ENCODE results near the gene UBE2Q2. TPM values are rescaled to one million over a fixed set of nuclear protein-coding genes. Genes with fewer than 3 reads are reported as not detected.

Gene UBE2Q2
- total RNA-seq, 2 experiments from 2014 or later, result 29.3 to 33.5 TPM

DNA sequence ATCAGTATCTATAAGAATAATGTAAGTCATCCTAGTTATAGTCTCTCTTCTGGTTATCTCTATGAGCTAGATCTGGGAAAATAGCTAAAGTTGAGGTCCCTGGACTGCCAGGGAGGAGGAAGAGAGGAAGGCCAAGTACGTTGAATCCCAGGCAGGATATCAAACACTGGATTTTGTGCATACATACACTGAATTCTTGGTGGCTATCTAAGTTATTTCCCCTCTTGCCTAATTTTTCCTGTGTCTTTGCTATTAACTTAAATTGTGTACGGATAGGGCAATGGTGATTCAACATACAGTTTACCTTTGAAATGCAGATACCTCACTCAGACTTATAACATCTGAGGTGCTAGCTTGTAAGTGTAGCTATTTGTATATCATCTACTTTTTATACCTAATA lies 87.6 kb downstream of the UBE2Q2 start:
- H3K27ac Mint-ChIP-seq, result no peak overlapping the region
- Histone ChIP-seq H3K36me3 (ENCODE audit: insufficient read depth, low read length) (peaks cover 59% of the 10 kb centered on the region), H3K4me3 (ENCODE audit: low read length) (no peak overlapping the region), H3K9me3 (ENCODE audit: control insufficient read depth in 1 of 2, insufficient read depth in 1 of 2, low read length in 2 of 2) (no peaks in the 10 kb centered on the region), H3K27me3 (ENCODE audit: control insufficient read depth in 1 of 2, insufficient read depth in 2 of 2, low read length in 2 of 2) (no peaks in the 10 kb centered on the region), H3K4me1 (ENCODE audit: insufficient read depth, low read length) (no peaks in the 10 kb centered on the region), H3K27ac (ENCODE audit: low read depth in 1 of 2, low read length in 2 of 2) (no peak overlapping the region)
- ChIA-PET POLR2A (no interaction called here), CTCF (no interaction called here)
- TF ChIP-seq, protein P1, sequence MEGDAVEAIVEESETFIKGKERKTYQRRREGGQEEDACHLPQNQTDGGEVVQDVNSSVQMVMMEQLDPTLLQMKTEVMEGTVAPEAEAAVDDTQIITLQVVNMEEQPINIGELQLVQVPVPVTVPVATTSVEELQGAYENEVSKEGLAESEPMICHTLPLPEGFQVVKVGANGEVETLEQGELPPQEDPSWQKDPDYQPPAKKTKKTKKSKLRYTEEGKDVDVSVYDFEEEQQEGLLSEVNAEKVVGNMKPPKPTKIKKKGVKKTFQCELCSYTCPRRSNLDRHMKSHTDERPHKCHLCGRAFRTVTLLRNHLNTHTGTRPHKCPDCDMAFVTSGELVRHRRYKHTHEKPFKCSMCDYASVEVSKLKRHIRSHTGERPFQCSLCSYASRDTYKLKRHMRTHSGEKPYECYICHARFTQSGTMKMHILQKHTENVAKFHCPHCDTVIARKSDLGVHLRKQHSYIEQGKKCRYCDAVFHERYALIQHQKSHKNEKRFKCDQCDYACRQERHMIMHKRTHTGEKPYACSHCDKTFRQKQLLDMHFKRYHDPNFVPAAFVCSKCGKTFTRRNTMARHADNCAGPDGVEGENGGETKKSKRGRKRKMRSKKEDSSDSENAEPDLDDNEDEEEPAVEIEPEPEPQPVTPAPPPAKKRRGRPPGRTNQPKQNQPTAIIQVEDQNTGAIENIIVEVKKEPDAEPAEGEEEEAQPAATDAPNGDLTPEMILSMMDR (IDR thresholded peaks at IDR 0.05), result no peak
- H3K27me3 Mint-ChIP-seq, result no peaks in the 10 kb centered on the region
- no peak overlapping the region for H3K4me3 Mint-ChIP-seq
- no peaks in the 10 kb centered on the region for H3K9me3 Mint-ChIP-seq
- DNase-seq, result no peak
- intact Hi-C loops (cut with DNase I, micrococcal nuclease), result no loop called here
- no peak for ATAC-seq (ENCODE audit: poor library complexity)
- peaks cover 82% of the 10 kb centered on the region for H3K36me3 Mint-ChIP-seq (ENCODE audit: low read depth)
- peaks cover 37% of the 10 kb centered on the region for H3K4me1 Mint-ChIP-seq (ENCODE audit: low read depth)

DNA sequence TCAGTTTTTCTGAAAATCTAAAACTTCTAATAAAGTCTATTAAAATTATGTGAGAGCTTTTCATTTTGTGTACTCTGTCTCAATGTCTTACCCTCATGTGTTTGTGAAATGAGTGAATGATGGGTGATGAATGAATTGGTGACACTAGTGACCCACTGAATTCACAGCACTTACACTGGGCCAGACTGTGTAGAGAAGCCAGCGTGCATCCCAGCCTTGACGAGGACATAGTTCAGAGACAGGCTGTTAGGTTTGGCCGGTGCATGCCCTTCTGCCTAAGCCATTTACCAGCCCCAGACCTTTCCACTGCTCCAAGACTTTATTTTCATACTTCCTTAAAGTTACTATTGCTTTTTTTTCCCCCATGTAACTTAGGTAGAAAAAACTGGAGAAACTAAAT lies 99.2 kb downstream of the UBE2Q2 start:
- Mint-ChIP-seq H3K36me3 (ENCODE audit: low read depth) (peaks cover 12% of the 10 kb centered on the region), H3K4me3 (no peak overlapping the region), H3K4me1 (ENCODE audit: low read depth) (no peaks in the 10 kb centered on the region), H3K9me3 (peaks cover 9% of the 10 kb centered on the region), H3K27me3 (peaks cover 11% of the 10 kb centered on the region), H3K27ac (no peak overlapping the region)
- Histone ChIP-seq H3K27ac (ENCODE audit: low read depth in 1 of 2, low read length in 2 of 2) (no peak overlapping the region), H3K4me3 (ENCODE audit: low read length) (no peak overlapping the region), H3K36me3 (ENCODE audit: insufficient read depth, low read length) (no peaks in the 10 kb centered on the region), H3K27me3 (ENCODE audit: control insufficient read depth in 1 of 2, insufficient read depth in 2 of 2, low read length in 2 of 2) (no peaks in the 10 kb centered on the region), H3K4me1 (ENCODE audit: insufficient read depth, low read length) (no peaks in the 10 kb centered on the region), H3K9me3 (ENCODE audit: control insufficient read depth in 1 of 2, insufficient read depth in 1 of 2, low read length in 2 of 2) (no peaks in the 10 kb centered on the region)
- ChIA-PET CTCF (interaction anchor here (0.6 to 1.4 kb wide), 2 partner anchors 9 to 119 kb away, joined by 3 to 6 read pairs; no protein-coding TSS in a partner anchor), POLR2A (no interaction called here)
- intact Hi-C loops (cut with DNase I, micrococcal nuclease), result no loop called here
- ATAC-seq (ENCODE audit: poor library complexity) (no peak), DNase-seq (no peak)
- TF ChIP-seq, protein P1 (IDR thresholded peaks at IDR 0.05), result no peak

DNA sequence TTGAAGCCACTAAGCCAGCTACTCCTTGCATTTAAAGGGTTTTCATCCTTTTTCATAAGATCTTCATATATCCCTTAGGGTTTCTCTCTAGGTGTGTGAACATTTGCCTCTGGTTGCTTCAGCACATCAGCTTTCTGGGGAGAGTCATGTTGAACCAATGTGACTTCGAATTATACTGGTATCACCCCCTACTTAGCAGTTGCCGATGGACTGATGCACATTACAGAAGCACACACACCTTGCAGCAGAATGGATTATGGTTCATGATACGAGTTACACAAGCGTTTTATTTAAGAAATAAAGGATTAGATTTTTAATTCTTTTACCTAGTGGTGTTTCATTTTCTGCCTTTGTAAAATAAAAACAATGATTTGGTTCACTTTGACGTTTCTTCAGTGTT lies 100.0 kb downstream of the UBE2Q2 start:
- Histone ChIP-seq H3K4me1 (ENCODE audit: insufficient read depth, low read length) (no peaks in the 10 kb centered on the region), H3K27ac (ENCODE audit: low read depth in 1 of 2, low read length in 2 of 2) (no peak overlapping the region), H3K27me3 (ENCODE audit: control insufficient read depth in 1 of 2, insufficient read depth in 2 of 2, low read length in 2 of 2) (no peaks in the 10 kb centered on the region), H3K36me3 (ENCODE audit: insufficient read depth, low read length) (no peaks in the 10 kb centered on the region), H3K9me3 (ENCODE audit: control insufficient read depth in 1 of 2, insufficient read depth in 1 of 2, low read length in 2 of 2) (no peaks in the 10 kb centered on the region), H3K4me3 (ENCODE audit: low read length) (no peak overlapping the region)
- DNase-seq (no peak), ATAC-seq (ENCODE audit: poor library complexity) (no peak)
- intact Hi-C loops (cut with DNase I, micrococcal nuclease), result no loop called here
- Mint-ChIP-seq H3K27me3 (peaks cover 17% of the 10 kb centered on the region), H3K4me3 (no peak overlapping the region), H3K27ac (no peak overlapping the region), H3K36me3 (ENCODE audit: low read depth) (peaks cover 4% of the 10 kb centered on the region), H3K4me1 (ENCODE audit: low read depth) (no peaks in the 10 kb centered on the region), H3K9me3 (peaks cover 9% of the 10 kb centered on the region)
- ChIA-PET POLR2A (no interaction called here), CTCF (interaction anchor here (1.4 kb wide), 1 partner anchor 10 kb away, joined by 6 read pairs; no protein-coding TSS in a partner anchor)
- TF ChIP-seq, protein P1 (IDR thresholded peaks at IDR 0.05), result no peak
